NB4 (cell line): Measurements from ENCODE around the gene TCL1A.
"Not testable (repeated sequence)": the region's sequence is repeated elsewhere in the genome, so short reads cannot be mapped to it uniquely, and the experiment has no call there.

Source experiments
- DNase-seq: peaks from one replicate; pipeline ENCODE4 v3.0.0; 2010; ENCODE audit warnings: low read depth
- H3K4me3 ChIP-seq: one replicate; pipeline ENCODE4 v1.5.1; 2011; ENCODE audit warnings: mild to moderate bottlenecking, low read depth, low read length, moderate library complexity
- CTCF ChIP-seq: IDR thresholded peaks from one replicate; pipeline ENCODE4 v1.5.1; 2012; ENCODE audit warnings: low read depth, low read length
- MYC ChIP-seq: IDR thresholded peaks from 2 replicates; pipeline ENCODE4 v1.6.1; 2011; ENCODE audit warnings: low read depth, low read length
- POLR2A ChIP-seq: IDR thresholded peaks from 2 replicates; pipeline ENCODE4 v1.6.1; 2011; ENCODE audit warnings: mild to moderate bottlenecking; ENCODE audit not compliant: insufficient read length; ENCODE audit errors: extremely low read depth
- TF ChIP-seq, protein P1 (sequence below): IDR thresholded peaks from 2 replicates; pipeline ENCODE4 v1.6.1; 2011; ENCODE audit warnings: low read depth, low read length

The TCL1A gene

DNA sequence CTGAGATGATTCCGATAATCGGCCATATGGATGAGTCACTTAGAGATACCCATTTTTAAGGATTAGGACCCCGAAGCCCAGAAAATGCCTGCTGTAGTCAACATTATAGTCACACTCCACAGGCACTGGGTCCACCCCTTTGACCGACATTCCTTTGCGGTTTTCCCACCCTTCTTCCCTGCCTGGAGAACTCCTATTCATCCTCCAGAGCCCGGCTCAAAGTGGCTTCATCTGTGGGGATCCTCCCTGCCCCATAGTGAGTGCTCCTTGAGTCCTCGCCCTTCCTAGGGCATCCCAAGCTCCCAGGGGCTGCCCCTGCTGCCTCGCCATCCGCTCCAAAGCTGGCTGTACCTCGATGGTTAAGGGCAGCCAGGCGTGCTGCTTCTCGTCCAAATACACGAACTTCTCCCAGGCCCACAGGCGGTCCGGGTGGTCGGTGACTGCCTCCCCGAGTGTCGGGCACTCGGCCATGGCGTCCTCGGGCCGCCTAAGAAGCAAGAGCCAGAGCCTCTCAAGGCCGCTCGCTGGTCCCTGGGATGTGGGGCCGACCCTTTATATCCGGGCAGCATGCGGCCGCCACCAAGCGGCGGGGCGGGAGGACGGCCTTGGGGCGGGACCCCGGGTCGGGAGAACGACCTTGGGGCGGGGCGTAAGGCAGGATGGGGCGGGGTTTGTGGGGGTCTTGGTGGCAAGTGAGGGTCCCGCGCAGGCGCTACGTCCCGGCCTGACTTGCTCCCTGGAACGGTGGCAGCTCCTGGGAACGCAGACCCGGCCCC, at the start of gene TCL1A:
TCL1A (minus strand) TSS at position 530 of the 776 bp plus-strand sequence; CDS start at position 471, 59 bp downstream.
- TF ChIP-seq MYC (no peak), POLR2A (no peak), CTCF (no peak)
- TF ChIP-seq, protein P1, sequence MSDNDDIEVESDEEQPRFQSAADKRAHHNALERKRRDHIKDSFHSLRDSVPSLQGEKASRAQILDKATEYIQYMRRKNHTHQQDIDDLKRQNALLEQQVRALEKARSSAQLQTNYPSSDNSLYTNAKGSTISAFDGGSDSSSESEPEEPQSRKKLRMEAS, result no peak
- no peak for DNase-seq
- H3K4me3 ChIP-seq, result no peak within 1 kb of the TSS

DNA sequence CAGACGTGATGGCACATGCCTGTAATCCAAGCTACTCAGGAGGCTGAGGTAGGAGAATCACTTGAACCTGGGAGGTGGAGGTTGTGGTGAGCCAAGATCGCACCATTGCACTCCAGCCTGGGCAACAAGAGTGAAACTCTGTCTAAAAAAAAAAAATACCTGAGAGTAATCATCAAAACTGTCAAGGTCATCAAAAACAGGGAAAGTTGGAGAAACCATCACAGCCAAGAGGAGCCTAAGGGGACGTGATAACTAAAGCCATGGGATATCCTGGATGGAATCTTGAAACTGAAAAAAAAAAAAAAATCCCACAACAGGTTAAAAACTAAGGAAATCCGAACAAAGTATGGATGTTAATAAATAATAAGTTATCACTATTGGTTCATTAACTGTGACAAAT, 49.1 kb upstream of the TCL1A start:
- not testable (repeated sequence) for H3K4me3 ChIP-seq, DNase-seq

DNA sequence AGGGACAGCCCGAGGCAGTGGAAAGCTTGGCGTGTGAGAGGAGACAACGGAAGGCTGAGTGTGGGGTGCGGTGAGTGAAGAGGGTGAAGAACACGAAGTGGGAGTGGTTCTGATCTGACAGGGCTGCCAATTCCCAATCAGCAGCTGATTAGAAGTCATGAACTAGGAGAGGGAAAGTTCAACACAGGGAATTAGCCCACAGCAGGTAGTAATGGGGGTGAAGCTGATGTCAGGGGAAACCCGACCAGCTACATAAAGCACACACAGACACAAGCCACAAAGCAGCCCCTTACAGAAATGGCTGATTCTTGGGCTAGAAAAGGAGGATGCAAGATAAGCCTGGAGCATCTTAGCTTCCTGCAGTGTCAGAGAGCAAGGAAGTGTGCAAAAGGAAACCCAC, 47.5 kb upstream of the TCL1A start:
- TF ChIP-seq CTCF, result no peak
- TF ChIP-seq, protein P1, result no peak
- no peak for TF ChIP-seq POLR2A
- TF ChIP-seq MYC, result no peak
- H3K4me3 ChIP-seq, result no peak overlapping the region
- DNase-seq, result no peak

GRCh38 chr14:95760596-95760995, 46.7 kb upstream of the TCL1A start:
- no peak for TF ChIP-seq MYC
- no peak for TF ChIP-seq POLR2A
- TF ChIP-seq, protein P1, result no peak
- no peak for TF ChIP-seq CTCF
- no peak overlapping the region for H3K4me3 ChIP-seq

GRCh38 chr14:95759941-95760340, 46.0 kb upstream of the TCL1A start:
- TF ChIP-seq CTCF (no peak), POLR2A (no peak), MYC (no peak)
- TF ChIP-seq, protein P1, result no peak
- DNase-seq, result no peak
- H3K4me3 ChIP-seq, result no peak overlapping the region

More at GRCh38 chr14:95760596-95760995, 46.7 kb upstream of the TCL1A start:
- no peak for DNase-seq

DNA sequence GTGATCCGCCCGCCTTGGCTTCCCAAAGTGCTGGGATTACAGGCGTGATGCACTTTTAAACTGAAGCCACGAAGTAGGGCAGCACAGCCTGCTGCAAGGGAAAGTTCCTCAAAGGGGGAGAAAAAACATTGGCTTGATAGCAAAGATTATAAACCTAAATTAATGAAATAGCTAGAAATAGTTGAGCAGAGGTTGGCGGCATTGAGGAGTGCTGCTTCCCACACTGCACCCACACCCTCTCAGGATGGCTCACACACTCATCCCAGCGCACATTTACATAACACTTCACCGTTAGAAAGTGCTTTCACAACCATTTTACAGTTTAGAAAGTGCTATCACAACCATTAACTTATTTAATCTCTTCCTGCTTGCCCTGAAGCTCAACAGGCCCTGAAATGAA, 44.4 kb upstream of the TCL1A start:
- TF ChIP-seq, protein P1, result no peak
- TF ChIP-seq CTCF (no peak), MYC (no peak), POLR2A (no peak)
- H3K4me3 ChIP-seq, result no peak overlapping the region
- DNase-seq, result no peak
